GM12878 (cell line): Measurements from ENCODE around the gene GRXCR1.

ENCODE experiments used
- SMC3 ChIP-seq: IDR thresholded peaks from 2 replicates; pipeline ENCODE4 v1.6.1; 2011; ENCODE audit warnings: low read length, improper control_type of control experiment, borderline replicate concordance
- ZNF217 ChIP-seq: fragments of 450-650 bp; IDR thresholded peaks from 2 replicates; pipeline ENCODE4 v1.6.1; 2017; ENCODE audit warnings: antibody characterized with exemption, mild to moderate bottlenecking

DNA sequence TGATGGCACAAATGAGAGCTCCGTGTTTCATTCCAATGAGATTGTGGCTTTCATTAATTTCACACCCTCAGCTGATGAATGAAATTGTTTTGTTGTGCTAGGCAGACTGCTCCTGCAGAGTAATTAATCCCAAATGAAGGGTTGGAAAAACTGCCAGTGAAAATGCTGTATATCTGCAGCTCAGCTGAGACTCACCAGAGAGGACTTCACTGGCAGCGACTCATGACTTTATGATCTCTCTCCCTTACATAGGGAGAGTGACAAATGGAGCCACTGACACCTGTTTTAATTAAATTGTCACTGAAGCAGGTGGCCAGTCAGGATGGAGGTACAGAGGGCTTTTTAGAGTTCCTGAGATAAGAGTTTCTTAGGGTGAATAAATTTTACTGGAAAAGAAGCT lies 24.8 kb downstream of the GRXCR1 start:
- no peak for TF ChIP-seq ZNF217
- no peak for TF ChIP-seq SMC3
